GM18511 (cell line): Measurements from ENCODE around the gene PCDHB11.
"Not testable (repeated sequence)": the region's sequence is repeated elsewhere in the genome, so short reads cannot be mapped to it uniquely, and the experiment has no call there.

Experiments used
- ATAC-seq: cut with Tn5 transposase; IDR thresholded peaks from one replicate; pipeline ENCODE4 v1.9.1; 2021; ENCODE audit warnings: mild to moderate bottlenecking, moderate library complexity; ENCODE audit not compliant: unreplicated experiment

The PCDHB11 gene

DNA sequence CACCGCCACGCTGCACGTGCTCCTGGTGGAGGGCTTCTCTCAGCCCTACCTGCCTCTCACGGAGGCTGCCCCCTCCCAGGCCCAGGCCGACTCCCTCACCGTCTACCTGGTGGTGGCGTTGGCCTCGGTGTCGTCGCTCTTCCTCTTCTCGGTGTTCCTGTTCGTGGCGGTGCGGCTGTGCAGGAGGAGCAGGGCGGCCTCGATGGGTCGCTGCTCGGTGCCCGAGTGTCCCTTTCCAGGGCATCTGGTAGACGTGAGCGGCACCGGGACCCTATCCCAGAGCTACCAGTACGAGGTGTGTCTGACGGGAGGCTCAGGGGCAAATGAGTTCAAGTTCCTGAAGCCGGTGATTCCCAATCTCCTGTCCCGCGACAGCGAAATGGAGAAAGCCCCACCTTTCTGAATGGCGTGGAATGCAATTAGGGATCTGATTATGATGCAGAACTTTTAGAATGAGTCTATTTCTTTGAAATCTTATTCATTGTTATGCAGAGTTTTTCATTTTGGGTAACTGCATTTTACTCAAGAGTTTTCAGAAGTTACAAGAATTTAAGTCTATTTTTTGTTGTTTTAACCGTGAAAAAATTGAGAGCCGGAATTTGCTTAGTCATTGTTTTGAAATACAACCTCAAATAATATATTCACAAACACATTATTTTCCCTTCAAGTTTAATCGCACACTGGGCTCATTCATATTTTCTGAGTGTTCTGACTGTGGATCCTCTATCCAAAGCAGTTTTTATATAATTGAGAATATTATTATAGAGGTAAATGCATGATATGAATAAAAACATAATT is 37.3 kb downstream of the PCDHB11 start:
- no peak for ATAC-seq

DNA sequence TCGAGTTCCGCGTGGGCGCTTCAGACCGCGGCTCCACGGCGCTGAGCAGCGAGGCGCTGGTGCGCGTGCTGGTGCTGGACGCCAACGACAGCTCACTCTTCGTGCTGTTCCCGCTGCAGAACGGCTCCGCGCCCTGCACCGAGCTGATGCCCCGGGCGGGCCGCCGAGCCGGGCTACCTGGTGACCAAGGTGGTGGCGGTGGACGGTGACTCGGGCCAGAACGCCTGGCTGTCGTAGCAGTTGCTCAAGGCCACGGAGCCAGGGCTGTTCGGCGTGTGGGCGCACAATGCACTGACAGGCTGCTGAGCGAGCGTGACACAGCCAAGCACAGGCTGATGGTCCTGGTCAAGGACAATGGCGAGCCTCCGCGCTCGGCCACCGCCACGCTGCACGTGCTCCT is 42.1 kb downstream of the PCDHB11 start:
- no peak for ATAC-seq

DNA sequence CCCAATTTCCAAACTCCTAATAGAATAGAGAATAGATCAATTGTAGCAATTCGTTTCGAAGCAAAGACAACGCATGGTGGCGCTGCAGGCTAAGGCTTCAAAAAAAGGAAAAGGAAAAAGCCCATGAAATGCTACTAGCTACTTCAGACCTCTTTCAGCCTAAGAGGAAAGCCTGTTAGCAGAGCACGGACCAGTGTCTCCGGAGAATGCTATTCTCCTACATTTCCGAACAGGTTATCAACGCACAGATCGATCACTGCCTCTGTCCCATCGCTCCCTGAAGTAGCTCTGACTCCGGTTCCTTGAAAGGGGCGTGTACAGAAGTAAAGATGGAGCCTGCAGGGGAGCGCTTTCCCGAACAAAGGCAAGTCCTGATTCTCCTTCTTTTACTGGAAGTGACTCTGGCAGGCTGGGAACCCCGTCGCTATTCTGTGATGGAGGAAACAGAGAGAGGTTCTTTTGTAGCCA is 45.9 kb downstream of the PCDHB11 start, which contains the start of gene PCDHB15:
PCDHB15 (plus strand) TSS at position 146 of the 468 bp plus-strand sequence; CDS start at position 330, 184 bp downstream.
- ATAC-seq = no peak

DNA sequence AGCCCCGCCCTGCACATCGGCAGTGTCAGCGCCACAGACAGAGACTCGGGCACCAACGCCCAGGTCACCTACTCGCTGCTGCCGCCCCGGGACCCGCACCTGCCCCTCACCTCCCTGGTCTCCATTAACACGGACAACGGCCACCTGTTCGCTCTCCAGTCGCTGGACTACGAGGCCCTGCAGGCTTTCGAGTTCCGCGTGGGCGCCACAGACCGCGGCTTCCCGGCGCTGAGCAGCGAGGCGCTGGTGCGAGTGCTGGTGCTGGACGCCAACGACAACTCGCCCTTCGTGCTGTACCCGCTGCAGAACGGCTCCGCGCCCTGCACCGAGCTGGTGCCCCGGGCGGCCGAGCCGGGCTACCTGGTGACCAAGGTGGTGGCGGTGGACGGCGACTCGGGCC is 47.5 kb downstream of the PCDHB11 start:
- not testable (repeated sequence) for ATAC-seq

DNA sequence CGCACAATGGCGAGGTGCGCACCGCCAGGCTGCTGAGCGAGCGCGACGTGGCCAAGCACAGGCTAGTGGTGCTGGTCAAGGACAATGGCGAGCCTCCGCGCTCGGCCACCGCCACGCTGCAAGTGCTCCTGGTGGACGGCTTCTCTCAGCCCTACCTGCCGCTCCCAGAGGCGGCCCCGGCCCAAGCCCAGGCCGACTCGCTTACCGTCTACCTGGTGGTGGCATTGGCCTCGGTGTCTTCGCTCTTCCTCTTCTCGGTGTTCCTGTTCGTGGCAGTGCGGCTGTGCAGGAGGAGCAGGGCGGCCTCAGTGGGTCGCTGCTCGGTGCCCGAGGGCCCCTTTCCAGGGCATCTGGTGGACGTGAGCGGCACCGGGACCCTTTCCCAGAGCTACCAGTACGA is 48.0 kb downstream of the PCDHB11 start:
- ATAC-seq = not testable (repeated sequence)

DNA sequence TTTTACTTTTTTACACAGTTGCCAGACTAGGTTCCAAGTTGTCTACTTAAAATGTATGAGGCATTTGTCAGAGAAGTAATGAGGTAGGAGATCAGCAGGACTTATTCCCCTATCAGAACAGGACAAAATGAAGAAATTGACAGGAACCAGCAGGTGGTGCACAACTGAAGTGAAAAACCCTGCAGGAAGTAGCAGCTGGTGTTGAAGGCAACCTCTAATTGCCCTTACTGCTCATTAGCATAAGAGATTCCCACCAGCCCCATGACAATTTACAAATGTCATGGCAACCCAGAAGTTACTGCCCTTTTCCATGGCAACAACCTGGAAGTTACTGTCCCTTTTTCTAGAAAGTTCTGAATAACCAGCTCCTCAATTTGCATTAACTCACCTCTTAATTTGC is 51.1 kb downstream of the PCDHB11 start:
- ATAC-seq = no peak
